CD4-positive, alpha-beta T cell treated with Interleukin-6 at 100 ng/mL for 8 hours (primary cell): ENCODE measurements around the gene FAM174B.

ENCODE experiments used
- DNase-seq: peaks from one replicate; pipeline ENCODE4 v3.0.0-alpha.2; 2020; ENCODE audit warnings: mixed read lengths, low spot score

The FAM174B gene

DNA sequence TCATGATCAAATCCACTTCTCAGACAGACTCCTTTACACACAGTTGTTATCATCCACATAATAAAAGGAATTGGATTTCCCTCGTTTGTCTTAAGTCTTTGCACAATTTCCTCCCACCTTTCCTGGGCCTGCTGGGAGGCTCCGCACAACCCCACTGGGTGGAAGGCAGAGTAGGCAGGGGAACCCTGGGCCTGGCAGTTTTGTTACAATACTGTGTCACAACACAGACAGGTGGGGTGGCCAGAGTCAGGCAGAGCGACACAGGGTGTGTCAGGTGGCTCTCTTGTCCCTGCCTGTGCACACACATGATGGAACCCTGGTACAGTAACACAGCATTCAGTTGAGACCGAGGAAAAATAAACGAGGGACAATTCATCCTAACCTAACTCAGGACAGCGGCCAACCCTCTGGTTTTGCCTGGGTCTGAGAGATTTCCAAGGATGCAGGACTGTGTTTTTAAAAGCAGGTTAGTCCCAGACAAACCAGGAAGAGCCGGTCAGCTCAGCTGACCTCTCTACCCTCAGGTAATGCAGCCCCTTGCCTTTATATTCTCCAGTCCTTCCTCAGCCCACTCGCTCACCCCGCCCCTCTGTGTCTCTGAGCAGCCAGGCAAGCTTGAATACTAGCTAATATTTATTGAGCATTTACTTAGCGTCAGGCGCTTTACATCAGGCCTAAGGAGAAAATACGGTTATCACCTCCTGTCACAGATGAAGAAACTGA, 8.8 kb upstream of the FAM174B start:
- no peak for DNase-seq

GRCh38 chr15:92663250-92663951, 7.8 kb upstream of the FAM174B start:
- DNase-seq = no peak

DNA sequence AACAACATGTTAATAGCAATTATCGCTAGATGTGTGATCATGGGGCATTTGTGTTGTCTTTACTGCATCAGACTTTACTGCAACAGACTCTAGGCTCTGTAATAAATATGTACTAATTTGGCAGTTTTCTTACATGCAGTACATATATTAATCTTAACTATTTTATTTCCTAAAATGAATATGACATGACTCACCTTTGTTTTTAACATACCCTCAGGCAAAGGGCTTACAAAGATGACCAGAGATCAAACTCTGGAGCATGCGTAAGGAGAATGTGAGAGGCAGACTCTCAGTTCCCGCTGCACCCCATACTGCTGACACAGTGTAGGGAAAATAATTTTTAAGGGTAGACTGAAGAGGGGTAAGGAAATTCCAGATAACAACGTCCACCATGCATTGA, 7.2 kb upstream of the FAM174B start:
- DNase-seq = no peak

DNA sequence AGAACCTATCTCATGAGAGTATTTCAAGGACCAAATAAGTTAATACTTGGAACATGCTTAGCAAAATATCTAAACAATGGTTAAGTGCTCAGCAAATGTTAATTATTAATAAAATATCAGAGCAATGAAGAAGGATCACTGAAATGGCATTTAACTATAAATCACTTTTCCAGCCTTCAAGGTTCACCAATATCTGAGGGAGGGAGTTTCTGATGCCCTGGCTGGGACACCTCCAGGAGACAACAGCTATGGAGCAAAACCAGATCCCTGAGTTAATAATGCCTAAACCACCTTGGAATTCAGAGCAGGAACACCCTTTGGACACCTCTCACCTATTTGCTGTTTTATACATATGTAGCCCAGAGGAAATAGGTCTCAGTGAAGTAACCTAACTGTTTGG, 6.4 kb upstream of the FAM174B start:
- no peak for DNase-seq

DNA sequence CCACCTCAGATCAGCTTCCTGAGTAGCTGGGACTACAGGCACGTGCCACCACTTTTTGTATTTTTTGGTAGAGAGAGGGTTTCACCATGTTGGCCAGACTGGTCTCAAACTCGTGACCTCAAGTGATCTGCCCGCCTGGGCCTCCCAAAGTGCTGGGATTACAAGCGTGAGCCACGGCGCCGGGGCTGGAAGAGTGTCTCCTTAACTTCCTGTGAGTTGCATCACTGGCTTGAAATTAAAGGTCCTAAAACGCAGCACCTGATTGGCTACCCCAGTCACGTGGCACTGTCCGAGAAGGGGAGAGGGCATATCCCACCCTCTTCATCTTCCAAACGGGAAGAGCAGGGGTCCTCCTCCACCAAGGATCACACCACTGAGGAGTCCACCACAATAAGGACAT, 5.5 kb upstream of the FAM174B start:
- no peak for DNase-seq

DNA sequence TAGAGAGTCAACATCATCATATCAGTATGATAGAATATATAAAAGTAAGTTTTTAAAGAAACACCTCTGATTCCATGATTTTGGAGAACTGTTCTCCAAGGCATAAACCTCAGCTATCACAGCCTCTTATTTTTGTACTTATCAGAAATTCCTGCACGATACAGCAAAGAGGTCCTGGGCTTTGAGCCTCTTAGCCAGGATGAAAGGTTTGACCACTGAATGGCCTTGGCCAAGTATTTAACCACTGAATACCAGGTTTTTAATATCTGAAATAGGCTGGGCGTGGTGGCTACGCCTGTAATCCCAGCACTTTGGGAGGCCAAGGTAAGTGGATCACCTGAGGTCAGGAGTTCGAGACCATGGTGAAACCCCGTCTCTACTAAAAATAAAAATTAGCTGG, 1.9 kb upstream of the FAM174B start:
- DNase-seq = no peak

GRCh38 chr15:92656089-92656488, 514 bp upstream of the FAM174B start:
- no peak for DNase-seq

GRCh38 chr15:92654662-92655061, 913 bp downstream of the FAM174B start:
- DNase-seq = no peak

DNA sequence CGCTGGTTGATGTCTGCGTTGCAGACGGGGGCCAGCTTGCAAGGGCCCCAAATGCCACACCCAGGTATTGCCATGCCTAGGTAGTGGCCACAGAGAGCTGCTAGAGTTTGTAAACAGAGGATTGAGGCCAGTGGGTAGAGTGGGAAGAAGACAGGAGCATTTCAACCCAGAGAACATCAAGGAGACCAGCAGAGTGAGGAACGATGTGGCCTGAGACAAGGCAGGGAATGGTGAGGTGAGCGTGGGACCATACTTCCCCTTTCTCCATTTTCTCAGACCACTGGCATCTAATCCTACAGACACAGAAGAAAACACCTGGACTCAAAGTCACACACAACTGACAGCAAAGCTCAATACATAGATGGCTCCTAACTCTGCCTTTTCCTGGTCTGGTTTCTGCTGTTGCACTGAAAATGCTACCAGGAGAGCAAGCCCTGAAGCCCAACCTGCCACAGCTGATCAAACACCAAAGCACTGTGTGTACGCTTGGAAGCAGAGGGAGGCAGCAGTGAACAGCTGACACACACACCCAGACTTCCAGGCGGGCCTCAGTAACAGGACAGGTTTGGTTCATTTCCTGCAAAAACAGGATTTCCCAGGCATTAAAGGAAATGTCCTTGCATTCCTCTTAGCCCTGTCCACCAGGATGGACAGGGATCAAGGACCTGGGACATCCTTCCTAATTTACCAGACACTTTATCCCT, 1.6 kb downstream of the FAM174B start:
- DNase-seq = no peak

DNA sequence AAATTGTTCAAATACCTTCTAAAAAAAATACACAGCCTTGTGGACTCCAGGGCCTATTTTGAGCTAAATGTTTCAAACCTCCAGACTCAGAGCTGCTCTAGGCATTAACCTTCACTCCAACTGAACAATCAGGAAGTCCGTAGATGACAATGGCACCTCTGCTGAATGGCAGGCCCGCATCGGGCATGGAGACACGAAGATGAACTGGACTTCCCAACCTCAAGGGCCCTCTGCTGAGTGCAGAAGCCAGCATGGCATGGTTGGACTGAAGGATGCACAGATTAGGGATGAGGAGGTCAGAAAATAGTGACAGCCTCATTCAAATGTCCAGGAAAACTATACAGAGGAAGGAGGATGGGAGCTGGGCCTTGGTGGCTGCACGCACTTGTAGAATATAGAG, 2.2 kb downstream of the FAM174B start:
- DNase-seq = no peak

DNA sequence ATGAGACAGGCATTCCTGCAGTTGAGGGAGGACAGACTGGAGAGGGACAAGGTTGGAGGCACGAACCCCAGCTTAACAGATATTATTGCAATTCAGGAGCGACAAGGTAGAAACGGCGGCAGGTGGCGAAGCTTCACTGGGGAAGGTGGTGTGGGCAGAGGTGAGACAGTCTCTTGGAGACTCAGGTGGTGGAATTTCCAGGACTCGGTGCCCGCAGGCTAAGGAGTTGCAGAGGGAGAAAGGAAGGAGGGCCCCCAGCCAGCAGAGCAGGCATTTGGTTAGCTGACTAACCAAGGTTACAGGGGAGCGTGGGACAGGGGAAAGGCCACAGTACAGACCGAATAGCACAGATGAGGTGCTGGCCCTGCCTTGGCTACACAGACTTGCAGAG, 3.0 kb downstream of the FAM174B start:
- no peak for DNase-seq

DNA sequence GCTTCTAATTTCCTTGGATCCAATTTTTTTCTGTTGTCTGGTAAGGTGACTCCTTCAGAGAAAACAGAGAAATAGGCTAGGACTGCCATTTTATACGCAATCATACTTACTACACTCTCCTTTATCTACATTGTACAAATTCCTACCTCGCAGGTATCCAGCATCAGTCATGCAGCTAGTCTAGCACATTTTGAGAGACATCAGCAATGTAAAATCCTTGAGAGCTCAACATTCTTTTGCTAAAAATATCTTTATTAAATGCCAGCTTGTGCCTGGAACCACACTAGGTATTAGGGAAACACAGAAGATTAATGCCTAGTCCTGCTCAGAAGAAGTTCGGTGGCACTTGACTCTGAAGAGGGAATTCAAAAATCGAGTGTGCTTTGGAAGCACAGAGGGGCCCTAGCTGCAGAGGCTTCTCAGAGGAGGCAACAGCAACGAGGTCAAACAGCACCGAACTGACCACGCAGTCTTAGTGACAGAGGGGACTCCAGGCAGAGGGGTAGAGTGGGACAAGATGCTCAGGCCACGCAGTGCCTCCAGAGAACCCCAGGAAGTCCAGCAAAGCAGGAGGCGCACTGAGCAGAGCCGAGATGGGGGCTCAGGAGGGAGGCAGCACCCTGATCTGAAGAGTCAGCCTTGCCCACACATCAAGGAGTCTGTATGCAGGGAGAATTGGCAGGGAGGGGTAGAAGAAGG, 3.5 kb downstream of the FAM174B start:
- DNase-seq = no peak

DNA sequence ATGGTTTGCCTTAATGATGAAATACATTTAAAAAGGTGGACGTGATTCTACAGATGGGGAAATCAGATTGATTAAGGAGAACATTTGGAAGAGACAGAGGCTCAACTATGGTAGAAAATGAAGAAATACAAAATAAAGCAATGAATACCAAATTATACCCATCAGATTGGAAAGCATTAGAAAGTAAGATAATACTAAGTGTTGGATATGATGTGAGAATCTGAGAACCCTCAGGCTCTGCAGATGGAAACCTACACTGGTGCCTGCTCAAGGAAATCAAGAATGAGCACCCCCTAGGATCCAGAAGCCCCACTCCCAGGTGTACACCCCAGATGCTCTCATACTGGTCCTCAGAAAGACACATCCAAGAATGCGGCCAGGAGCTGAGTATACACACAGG, 4.6 kb downstream of the FAM174B start:
- DNase-seq = no peak

- DNase-seq = no peak
Observed at GRCh38 chr15:92650256-92650655, 5.3 kb downstream of the FAM174B start.

DNA sequence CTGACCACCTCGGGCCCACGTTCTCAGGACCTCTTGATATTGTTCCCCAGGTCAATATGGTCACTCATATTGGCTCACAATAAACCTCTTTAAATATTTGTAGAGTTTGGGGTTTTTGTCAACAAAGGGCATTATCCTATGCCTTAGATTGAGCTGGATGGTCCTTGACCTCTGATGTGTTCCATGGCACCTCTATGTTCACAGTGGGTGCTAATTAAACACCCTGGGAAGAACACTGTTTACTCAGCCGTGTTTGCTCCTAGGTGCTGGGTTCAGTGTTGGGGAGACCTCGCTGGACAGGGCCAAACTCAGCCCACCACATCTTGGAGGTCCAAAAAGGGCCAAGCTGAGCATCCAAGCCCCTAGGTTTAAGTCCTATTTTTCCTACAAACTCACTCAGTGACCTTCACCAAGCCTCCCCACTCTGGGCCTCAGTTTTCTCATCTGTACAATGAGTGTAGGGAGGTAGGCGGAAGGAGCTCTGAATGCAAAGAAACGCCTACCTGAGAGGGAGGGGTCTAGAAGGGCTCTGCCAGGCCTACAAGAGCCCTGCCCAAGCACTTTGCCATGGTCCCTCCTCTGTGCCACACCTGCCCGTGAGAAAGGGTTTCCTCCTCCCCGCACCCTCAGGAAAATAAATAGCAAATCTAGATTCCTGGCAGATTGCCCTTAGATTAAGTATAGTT, 7.2 kb downstream of the FAM174B start:
- DNase-seq = no peak

GRCh38 chr15:92647467-92648163, 8.0 kb downstream of the FAM174B start:
- DNase-seq = no peak

DNA sequence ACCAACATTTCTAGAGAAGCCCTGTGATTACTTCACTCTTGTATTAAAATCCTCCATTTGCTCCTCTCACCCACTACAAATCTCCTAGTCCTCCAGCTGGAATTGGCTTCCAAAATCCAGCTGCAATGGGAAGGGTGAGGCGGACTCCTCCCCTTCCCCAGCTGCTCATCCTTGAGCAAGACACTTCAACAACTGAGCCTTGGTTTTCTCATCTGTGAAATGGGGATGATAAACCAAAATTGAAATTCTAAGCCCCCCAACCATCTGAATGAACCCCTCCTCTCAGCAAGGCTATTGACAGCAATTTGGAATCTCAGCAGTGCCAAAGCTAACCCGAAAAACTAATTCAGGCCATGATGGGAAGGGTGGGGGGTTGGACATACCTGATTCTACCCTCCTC, 9.4 kb downstream of the FAM174B start:
- DNase-seq = no peak

- DNase-seq = no peak
Observed at GRCh38 chr15:92645731-92646130, 9.8 kb downstream of the FAM174B start.

DNA sequence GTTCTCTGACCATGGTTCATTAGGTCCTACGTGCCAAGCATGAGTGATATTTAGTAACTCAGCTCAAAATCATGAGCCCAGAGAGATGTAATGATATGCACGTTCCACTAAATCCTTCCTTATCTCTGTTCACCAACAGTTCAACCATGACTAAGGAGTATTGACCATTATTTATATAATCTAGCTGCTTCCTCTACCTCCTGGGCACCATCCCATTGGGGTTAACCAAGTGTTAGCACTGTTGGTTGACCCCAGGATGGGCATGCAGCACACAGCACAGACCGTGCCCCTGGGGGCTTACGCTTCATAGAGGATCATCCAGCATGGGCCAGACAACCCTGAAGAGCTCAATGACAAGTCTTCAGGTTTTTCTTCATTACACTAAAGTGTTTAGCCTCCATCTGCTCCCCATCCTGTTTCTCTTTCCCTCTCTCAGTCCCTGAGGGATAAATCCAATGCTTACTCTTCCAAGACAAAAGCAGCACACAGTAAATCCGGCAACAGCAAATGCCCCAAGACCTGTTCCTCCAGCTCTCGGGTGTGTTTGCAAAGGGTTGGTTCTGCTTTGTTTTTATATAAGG, 10.4 kb downstream of the FAM174B start:
- no peak for DNase-seq

- DNase-seq = no peak
Observed at GRCh38 chr15:92643849-92644815, 11.4 kb downstream of the FAM174B start.
